ENCODE data around the gene BLCAP. TPM values are rescaled to one million over a fixed set of nuclear protein-coding genes. Genes with fewer than 3 reads are reported as not detected.

The BLCAP gene
- total RNA-seq, 1 experiment from 2014 or later = 129 TPM

DNA sequence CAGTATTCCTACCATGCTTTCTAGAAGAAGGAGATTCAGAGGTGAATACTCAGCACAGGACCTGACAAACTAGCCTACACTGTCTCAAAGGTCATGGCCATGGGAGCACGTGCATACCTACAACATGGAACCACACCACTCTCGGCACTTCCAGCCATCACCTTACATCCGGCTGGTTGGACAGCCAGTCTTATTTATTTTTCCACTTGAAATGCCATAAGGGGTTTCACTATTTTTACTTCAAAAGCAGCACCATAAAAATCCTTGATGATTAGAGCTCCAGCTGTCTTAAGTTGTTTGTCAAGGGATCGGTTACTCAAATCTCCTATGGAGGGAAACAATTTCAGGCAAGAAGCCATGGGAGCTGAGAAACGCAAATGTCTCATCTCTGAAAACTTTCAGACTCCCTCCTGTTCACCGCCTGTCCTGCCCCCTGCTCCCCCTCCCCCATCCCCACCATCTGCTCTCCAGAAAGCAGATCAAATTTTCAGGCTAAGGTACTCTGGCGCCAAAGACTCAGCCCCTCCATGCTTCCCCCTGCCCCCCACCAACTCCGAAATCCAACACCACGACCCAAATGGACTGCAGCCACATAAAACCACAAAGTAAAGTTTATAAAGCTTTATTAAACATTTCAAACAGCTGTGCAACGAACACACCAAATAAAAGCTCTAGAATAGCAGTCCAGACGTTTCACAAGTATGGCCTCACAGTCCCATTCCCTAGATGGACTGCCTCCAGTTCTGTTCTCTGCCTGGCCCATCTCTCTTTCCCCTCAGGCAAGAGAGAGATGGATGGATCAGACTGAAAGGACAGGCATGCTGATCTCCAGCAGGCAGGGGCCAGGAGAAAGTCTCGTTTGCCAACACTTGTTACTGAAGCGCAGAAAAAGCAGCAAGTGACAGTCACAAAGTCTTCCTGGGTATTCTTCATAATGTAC, 10.6 kb downstream of the BLCAP start:
- H3K4me3 Mint-ChIP-seq (ENCODE audit: unreplicated experiment) = no peak overlapping the region
- no TSS peak for BruUV-seq (replicated peaks)
- no peak overlapping the region for H3K27ac Mint-ChIP-seq (ENCODE audit: unreplicated experiment)
- H3K4me1 ChIP-seq = no peaks in the 10 kb centered on the region
- H3K9me3 Mint-ChIP-seq (ENCODE audit: unreplicated experiment) = no peaks in the 10 kb centered on the region
- H3K4me1 Mint-ChIP-seq (ENCODE audit: low read depth, unreplicated experiment) = peaks cover 12% of the 10 kb centered on the region
- peaks cover 67% of the 10 kb centered on the region for H3K36me3 Mint-ChIP-seq (ENCODE audit: insufficient read depth, unreplicated experiment)
- H3K9me3 ChIP-seq = no peaks in the 10 kb centered on the region
- H3K36me3 ChIP-seq (ENCODE audit: control insufficient read depth, insufficient read depth, low read length) = peaks cover 17% of the 10 kb centered on the region
- no peak overlapping the region for H3K4me3 ChIP-seq (ENCODE audit: low read depth, low read length)
- intact Hi-C loops (cut with micrococcal nuclease; ENCODE audit: unreplicated experiment) = loop anchor here (1.0 kb wide), 1 partner anchor 10 kb away; the partner anchor contains the start of gene BLCAP
- POLR2A ChIA-PET = no interaction called here
- no peaks in the 10 kb centered on the region for H3K27me3 ChIP-seq (replicated peaks; ENCODE audit: control insufficient read depth, insufficient read depth, low read length)
- peak in 1 of 2 experiments; percentile 41 for DNase-seq
- CTCF ChIA-PET = interaction anchor here (0.5 kb wide), 1 partner anchor 316 kb away, joined by 4 read pairs; no protein-coding TSS in a partner anchor
- TF ChIP-seq, protein P1, sequence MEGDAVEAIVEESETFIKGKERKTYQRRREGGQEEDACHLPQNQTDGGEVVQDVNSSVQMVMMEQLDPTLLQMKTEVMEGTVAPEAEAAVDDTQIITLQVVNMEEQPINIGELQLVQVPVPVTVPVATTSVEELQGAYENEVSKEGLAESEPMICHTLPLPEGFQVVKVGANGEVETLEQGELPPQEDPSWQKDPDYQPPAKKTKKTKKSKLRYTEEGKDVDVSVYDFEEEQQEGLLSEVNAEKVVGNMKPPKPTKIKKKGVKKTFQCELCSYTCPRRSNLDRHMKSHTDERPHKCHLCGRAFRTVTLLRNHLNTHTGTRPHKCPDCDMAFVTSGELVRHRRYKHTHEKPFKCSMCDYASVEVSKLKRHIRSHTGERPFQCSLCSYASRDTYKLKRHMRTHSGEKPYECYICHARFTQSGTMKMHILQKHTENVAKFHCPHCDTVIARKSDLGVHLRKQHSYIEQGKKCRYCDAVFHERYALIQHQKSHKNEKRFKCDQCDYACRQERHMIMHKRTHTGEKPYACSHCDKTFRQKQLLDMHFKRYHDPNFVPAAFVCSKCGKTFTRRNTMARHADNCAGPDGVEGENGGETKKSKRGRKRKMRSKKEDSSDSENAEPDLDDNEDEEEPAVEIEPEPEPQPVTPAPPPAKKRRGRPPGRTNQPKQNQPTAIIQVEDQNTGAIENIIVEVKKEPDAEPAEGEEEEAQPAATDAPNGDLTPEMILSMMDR (IDR thresholded peaks at IDR 0.05; ENCODE audit: insufficient read depth in 1 of 2, low read depth in 1 of 2, low read length in 1 of 2, severe bottlenecking in 1 of 2, unreplicated experiment in 1 of 2) = no peak
- H3K27me3 Mint-ChIP-seq (ENCODE audit: insufficient read depth, unreplicated experiment) = no peaks in the 10 kb centered on the region

DNA sequence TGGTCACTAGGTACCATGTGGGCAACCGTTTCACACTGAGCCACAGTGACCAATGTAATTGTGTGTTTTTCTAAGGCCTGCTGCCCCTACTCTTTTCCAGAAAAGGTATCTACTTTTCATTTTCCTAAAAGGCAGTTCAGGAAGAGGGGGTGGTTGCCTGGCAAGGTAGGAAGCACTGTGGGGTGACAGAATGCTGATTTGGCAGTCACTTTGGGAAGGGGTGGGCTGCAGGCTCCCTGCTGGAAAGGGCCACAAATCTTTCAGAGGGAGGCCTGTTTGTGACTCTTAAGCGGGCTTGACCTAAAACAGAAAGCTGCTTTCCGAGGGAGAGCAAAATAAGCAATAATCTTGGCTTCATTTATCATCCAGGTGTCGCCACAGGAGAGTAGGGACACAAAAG, 11.8 kb downstream of the BLCAP start:
- Mint-ChIP-seq H3K4me3 (ENCODE audit: unreplicated experiment) (no peak overlapping the region), H3K36me3 (ENCODE audit: insufficient read depth, unreplicated experiment) (peaks cover 57% of the 10 kb centered on the region), H3K27me3 (ENCODE audit: insufficient read depth, unreplicated experiment) (no peaks in the 10 kb centered on the region), H3K9me3 (ENCODE audit: unreplicated experiment) (no peaks in the 10 kb centered on the region), H3K27ac (ENCODE audit: unreplicated experiment) (no peak overlapping the region), H3K4me1 (ENCODE audit: low read depth, unreplicated experiment) (peaks cover 12% of the 10 kb centered on the region)
- Histone ChIP-seq H3K27me3 (replicated peaks; ENCODE audit: control insufficient read depth, insufficient read depth, low read length) (no peaks in the 10 kb centered on the region), H3K4me3 (ENCODE audit: low read depth, low read length) (no peak overlapping the region), H3K36me3 (ENCODE audit: control insufficient read depth, insufficient read depth, low read length) (peaks cover 17% of the 10 kb centered on the region), H3K4me1 (no peaks in the 10 kb centered on the region), H3K9me3 (no peaks in the 10 kb centered on the region)
- BruUV-seq (replicated peaks) = no TSS peak
- TF ChIP-seq, protein P1 (IDR thresholded peaks at IDR 0.05; ENCODE audit: insufficient read depth in 1 of 2, low read depth in 1 of 2, low read length in 1 of 2, severe bottlenecking in 1 of 2, unreplicated experiment in 1 of 2) = no peak
- intact Hi-C loops (cut with micrococcal nuclease; ENCODE audit: unreplicated experiment) = no loop called here
- DNase-seq = no peak
- ChIA-PET CTCF (no interaction called here), POLR2A (no interaction called here)

DNA sequence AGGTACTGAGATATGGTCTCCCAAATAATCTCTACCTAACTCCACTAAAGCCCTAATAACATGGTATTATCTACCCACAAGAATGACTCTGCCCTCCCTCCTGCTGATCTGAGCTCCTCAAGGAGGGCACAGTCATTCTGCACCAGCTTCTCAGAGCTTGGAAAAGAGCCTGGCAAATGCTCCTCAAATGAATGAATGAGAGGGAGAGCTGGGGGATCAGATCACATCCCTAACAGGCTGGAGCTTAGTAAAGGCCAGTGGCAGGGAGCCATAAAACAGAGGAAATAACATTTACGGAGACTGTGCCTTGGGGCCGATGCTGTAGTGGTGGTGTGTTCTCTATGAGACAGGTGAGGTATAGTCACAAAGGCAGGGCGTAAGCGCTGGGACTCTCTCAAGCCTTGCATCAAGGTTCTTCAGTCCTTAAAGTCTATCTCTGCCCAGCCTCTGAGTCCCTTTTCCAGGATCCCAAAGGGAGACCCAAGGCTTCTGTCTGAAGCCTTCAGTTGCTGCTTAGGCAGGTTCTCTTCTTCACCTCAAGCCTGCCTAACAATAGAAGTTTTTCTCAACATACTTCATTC, 13.8 kb downstream of the BLCAP start:
- H3K4me3 Mint-ChIP-seq (ENCODE audit: unreplicated experiment) = no peak overlapping the region
- intact Hi-C loops (cut with micrococcal nuclease; ENCODE audit: unreplicated experiment) = no loop called here
- no TSS peak for BruUV-seq (replicated peaks)
- DNase-seq = no peak
- H3K9me3 ChIP-seq = no peaks in the 10 kb centered on the region
- H3K27me3 Mint-ChIP-seq (ENCODE audit: insufficient read depth, unreplicated experiment) = no peaks in the 10 kb centered on the region
- TF ChIP-seq, protein P1 (IDR thresholded peaks at IDR 0.05; ENCODE audit: insufficient read depth in 1 of 2, low read depth in 1 of 2, low read length in 1 of 2, severe bottlenecking in 1 of 2, unreplicated experiment in 1 of 2) = no peak
- CTCF ChIA-PET = no interaction called here
- no peaks in the 10 kb centered on the region for H3K4me1 ChIP-seq
- POLR2A ChIA-PET = no interaction called here
- no peak overlapping the region for H3K27ac Mint-ChIP-seq (ENCODE audit: unreplicated experiment)
- H3K4me3 ChIP-seq (ENCODE audit: low read depth, low read length) = no peak overlapping the region
- H3K36me3 Mint-ChIP-seq (ENCODE audit: insufficient read depth, unreplicated experiment) = peaks cover 48% of the 10 kb centered on the region
- H3K4me1 Mint-ChIP-seq (ENCODE audit: low read depth, unreplicated experiment) = peaks cover 12% of the 10 kb centered on the region
- no peaks in the 10 kb centered on the region for H3K27me3 ChIP-seq (replicated peaks; ENCODE audit: control insufficient read depth, insufficient read depth, low read length)
- no peaks in the 10 kb centered on the region for H3K9me3 Mint-ChIP-seq (ENCODE audit: unreplicated experiment)
- peaks cover 15% of the 10 kb centered on the region for H3K36me3 ChIP-seq (ENCODE audit: control insufficient read depth, insufficient read depth, low read length)

All from Caco-2 (cell line).